Measurements from ENCODE around the gene MEGF8.

DNA sequence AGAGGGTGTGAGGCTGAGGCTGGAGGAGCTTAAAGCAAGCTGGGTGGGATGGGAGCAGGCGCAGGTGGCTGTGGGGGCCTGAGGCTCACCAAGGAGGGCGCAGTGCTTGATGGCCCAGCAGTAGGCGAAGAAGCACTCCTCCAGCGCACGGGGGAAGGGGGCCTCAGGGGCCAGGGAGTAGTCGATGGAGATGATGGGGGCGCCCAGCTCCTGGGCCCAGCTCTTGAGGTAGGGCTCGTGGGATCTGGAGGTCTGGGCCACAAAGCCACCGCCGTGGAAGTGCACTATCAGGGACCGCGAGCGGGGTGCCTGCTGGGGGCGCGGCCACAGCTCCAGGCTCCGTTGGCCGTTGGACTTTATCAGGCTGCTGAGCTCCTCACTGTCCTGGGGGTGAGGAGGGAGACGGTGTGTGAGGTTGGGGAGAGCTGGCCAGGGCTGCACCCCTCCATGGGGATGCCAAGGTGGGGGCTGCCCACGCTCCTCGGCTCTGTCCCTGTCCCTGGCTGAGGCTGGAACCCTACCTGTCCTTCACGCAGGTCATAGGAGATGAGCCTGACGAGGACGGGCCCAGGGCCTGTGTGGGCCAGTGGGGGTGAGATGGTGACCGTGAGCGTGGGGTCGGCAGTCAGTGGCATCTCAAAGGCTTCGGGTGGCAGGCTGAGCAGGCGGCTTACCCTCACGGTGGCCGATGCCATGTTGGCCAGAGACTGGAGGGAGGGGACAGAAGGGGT, 81.8 kb downstream of the MEGF8 start:
- TF ChIP-seq, protein P1, sequence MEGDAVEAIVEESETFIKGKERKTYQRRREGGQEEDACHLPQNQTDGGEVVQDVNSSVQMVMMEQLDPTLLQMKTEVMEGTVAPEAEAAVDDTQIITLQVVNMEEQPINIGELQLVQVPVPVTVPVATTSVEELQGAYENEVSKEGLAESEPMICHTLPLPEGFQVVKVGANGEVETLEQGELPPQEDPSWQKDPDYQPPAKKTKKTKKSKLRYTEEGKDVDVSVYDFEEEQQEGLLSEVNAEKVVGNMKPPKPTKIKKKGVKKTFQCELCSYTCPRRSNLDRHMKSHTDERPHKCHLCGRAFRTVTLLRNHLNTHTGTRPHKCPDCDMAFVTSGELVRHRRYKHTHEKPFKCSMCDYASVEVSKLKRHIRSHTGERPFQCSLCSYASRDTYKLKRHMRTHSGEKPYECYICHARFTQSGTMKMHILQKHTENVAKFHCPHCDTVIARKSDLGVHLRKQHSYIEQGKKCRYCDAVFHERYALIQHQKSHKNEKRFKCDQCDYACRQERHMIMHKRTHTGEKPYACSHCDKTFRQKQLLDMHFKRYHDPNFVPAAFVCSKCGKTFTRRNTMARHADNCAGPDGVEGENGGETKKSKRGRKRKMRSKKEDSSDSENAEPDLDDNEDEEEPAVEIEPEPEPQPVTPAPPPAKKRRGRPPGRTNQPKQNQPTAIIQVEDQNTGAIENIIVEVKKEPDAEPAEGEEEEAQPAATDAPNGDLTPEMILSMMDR (IDR thresholded peaks at IDR 0.05) = no peak
- no peak for TF ChIP-seq POLR2A (IDR thresholded peaks at IDR 0.05)
